AG08396 (cell line): ENCODE data around the gene TMEM9B.

ENCODE experiments used
- DNase-seq: peaks from one replicate; pipeline ENCODE4 v3.0.0; 2012; ENCODE audit warnings: low spot score, mixed read lengths

Gene TMEM9B

DNA sequence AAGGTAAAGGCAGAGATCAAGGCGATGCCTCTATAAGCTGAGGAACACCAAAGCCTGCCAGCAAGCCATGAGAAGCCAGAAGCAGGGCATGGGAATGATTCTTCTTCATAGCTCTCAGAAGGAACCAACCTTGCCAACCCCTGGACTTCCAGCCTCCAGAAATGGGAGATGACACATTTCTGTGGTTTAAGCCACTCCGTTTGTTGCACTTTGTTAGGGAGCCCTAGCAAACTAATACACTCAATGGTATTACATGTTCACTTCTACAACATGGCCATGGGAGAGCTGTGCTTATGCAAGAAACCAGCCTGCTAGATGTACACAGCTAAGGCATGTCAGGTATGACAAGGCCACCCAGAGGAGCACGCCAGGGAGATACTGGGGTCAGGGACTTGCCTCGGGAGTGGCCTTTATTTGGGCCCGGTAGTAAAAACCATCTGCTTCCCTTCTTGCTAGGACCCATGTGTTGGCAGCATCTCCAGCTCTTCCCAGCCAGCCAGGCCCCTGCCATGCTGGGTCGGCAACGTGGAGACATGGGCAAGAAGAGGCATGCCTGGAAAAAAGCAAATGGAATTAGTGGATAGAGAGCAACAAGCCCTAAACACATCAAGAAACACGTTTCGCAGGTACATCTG is 35.1 kb downstream of the TMEM9B start:
- DNase-seq: no peak

DNA sequence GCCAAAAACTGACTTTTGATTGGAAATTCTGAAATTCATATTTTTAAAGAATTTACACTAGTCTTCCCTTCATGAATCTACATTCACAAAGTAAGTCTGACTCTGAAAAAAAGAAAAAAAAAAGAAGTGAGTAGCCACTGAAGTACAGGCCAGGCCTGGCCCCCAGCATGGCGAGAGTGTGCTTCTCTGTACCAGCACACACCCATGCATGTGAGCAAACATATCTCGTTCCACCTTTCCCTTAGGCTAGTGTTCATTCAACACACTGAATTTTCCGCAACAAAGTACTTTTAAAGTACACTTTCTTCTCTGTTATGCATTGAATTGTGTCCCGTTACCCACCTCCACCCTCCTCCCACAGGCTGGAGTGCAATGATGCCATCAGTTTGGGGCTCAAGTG is 36.0 kb downstream of the TMEM9B start:
- DNase-seq: no peak

DNA sequence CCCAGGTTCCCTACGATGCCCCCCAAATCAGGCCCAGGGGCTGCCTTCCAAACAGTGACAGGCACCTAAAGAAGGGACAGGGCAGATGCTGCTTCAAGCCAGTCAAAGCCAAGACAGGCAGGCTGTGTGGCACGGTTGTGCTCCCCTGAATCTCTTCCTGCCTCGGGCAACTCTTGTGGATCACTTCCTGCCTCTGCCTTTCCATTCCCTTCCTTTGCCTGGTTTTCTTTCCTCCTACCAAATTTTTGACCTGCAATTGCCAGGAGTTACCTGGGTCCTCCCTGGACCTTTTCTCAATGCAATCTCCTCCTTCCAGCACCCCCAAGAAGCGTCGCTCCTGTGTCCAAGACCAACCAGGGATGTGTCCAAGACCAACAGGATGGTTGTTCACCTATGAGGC is 37.0 kb downstream of the TMEM9B start:
- DNase-seq: no peak

DNA sequence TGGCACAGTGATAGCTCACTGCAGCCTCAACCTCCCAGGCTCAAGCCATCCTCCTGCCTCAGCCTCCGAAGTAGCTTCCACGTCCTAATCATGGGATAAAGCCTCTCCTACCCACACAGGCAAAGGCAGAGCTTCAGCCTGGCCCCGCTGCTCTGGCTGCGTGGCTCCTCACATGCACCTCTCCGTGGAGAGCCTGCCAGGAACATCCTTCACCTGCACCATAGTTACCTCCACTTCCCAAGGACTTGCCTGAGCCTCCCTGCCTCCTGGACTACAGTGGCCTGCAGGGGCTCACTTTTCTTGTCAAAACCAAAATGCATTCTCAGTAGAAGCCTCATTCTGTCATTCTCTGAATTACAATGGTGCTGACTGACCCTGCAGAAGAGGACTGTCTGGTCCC is 38.0 kb downstream of the TMEM9B start:
- DNase-seq: no peak

DNA sequence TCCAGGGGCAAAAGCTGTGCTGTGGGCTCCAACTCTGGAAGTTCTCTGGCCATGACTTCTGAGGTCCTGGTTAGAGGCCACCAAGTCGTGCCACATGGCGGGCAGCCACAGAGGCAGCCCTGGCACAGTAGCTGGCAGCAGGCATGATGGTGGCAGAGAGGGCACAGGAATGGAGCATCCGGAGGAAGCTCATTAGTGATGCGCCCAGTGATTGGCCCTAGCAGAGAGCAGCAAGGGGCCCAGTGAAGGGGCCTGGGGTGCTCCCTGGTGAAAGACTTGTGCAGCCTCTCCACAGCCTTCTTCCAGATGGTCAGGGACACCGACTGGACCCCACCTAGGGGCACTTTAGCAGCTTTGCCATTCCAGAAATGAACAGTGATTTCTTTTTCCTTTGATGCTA is 38.5 kb downstream of the TMEM9B start:
- no peak for DNase-seq

DNA sequence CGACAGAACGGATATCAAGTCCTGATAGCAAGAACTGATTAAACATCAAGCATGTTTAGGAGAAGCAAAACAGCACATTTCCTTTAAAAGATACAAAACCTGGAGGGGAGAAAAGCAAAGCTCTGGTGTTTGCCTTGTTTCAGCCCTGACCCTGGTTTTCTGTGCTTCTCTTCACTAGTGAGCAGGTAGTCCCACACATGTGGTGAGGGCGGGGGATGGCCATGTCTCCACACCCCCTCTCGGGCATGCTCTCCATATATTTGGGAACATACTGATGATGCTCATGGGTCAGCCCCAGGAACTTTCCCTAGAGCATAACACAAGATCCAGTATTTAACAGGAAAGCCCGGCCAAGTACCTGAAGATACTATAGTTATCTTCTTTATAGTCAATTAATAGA is 41.6 kb downstream of the TMEM9B start:
- no peak for DNase-seq

DNA sequence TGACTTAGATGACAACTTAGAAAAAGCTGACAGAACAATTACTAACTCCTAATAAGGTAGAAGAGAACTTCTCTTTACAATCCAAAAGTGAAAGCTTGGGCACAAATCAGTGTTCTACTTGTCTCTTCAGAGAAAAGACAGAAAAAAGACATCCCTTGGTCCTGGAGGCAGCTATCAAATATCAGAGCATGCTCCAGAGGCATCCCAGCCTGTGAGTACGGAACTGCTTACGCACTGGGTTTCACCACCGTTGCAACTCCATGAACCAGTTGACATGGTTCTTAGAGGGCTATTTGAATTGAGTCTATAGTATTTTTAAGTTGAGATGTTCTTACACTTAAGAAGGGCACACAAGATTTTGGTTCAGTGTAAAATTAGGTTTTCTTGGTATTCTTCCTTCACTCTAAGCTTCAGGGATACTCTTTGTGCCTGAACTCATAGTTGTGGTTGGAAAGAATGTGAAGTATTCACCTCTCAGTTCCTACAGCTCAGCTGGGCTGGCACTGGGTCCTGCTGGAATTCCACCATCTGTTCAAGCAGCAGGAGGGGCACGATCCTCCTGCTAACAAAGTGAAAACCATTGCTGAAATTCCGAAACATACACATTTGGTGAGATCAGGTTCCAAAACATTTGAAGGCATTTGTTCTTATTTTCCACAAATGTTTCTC is 47.0 kb downstream of the TMEM9B start:
- peak; percentile 87 for DNase-seq

DNA sequence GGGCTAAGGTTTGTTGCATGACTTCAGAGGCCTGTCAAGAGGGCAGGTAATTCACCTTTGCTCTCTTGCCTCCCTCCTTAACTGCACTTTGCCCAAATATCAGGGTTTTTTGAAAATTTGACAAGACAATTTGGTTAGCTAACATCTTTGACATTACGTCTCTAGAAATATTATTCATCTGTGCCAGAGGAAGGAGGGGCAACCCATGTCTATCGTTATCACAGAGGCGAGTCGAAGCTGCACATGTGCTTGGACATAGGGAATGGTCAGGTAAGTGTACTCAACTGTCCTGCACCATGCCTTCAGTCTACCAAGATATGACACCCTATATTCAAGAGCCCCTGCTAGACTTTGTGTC is 49.6 kb downstream of the TMEM9B start:
- no peak for DNase-seq

DNA sequence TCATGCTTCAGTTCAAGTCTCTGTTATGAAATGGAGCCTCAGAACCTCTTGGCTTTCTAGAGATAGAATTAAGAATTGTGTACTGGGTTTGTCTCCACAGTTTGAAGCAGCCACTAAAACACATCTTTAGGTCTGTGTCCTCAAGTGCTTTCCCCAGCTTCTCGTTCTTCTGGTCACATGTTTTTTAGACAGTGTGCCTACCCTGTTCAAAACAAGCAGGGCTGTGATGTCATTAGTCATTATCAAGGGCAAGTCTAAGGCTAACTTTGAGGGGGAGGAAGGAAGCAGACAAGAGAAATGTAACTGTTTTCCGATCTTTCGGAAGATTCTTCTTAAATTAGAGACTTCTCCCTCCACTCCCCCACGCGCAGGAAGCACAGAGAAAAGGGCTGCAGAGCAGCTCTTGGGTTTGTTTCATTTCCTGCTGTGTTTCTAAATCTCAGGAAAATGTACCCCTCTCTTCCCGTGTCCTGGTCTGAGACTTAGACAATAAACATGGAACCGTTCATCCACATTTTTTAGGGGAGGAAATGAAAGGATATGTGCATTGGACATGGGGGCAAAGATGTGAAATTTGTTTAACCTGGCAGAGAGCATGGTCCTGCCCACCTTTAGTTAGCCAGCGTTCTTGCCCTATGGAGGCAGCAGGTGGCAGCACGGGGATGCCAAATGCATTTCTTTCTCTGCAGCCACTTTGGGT is 50.1 kb downstream of the TMEM9B start:
- peak; percentile 30 for DNase-seq

DNA sequence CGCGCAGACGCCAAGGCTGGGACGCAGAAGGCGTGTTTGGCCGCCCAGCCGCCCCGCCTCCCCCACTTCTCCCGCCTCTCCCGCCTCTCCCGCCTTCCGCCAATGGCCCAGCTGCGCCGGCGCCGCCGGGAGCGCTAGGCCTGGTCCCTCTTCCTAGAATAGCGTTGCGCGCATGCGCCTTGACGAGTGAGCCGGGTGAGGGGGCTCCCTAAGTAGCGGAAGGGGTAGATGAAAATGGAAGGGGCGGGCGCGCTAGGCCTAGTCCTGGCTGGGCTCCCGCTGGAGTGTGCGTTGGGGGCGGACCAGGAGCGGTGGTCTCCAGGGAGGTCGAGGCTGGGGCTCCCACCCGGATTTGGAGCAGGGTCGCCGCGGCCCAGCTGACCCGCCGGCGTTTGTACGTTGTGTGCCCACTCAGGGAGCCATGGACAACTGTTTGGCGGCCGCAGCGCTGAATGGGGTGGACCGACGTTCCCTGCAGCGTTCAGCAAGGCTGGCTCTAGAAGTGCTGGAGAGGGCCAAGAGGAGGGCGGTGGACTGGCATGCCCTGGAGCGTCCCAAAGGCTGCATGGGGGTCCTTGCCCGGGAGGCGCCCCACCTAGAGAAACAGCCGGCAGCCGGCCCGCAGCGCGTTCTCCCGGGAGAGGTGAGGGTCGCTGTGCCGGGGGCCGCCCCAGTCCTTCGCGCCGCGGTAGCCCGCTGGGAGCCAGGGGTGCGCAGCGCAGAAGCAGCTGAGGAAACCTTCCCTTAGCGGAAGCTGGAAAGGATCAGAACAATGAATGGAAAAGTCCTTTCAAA is 53.0 kb downstream of the TMEM9B start, which contains the start of gene AKIP1:
Gene AKIP1, plus strand, starts transcription at position 161 of the 795 bp plus-strand sequence. Its CDS starts 261 bp downstream, at position 422.
- DNase-seq: peak; percentile 96

DNA sequence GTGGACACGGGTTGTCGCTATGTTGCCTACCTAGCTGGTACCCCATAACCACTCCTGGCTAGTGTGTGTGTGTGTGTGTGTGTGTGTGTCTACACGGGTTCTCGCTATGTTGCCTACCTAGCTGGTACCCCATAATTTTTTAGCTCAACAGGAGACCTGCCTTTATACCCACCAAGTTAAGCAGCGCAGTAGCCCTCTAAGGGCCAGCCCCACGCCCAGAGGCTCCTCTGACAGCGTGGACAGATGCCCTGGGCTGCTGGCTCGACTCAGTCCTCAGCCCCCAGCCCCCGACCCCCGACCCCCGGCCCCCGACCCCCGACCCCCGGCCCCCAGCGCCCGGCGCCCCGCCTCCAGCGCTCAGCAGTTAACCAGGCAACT is 53.6 kb downstream of the TMEM9B start:
- no peak for DNase-seq

DNA sequence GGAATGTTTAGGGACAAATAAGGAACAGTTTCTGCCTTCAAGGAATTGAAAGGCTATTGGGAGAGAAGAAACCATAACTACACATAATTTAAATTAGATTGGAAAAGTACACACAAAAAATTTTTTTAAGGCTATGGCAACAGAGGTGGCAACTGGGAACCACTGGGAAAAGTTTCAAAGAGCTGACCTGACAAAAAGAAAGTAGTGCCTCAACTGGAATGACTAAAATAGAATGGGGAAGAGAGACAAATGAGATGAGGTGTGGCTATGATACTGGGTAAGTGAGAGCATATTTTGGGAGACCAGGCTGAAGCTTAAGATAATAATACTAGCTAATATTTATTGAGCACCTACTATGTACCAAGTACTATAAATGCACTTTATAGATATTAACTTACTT is 56.1 kb downstream of the TMEM9B start:
- DNase-seq: no peak

DNA sequence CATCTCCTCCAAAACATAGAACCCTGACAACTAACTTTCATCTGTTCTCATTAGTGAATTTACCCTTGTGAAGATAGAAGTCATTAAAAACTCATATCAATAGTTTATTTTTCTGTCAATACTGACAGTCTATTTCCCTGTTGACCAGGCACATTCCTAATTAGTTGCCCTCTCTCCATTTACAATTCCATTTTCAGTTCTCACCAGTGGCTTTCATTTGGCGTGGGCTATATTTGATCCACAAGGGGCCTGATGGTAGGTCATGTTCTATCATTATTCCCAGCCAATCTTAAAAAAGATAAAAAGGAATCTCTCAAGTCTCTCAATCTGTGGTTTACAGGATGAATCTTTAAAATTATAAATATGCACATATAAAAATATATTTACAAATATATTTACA is 57.1 kb downstream of the TMEM9B start:
- DNase-seq: no peak

DNA sequence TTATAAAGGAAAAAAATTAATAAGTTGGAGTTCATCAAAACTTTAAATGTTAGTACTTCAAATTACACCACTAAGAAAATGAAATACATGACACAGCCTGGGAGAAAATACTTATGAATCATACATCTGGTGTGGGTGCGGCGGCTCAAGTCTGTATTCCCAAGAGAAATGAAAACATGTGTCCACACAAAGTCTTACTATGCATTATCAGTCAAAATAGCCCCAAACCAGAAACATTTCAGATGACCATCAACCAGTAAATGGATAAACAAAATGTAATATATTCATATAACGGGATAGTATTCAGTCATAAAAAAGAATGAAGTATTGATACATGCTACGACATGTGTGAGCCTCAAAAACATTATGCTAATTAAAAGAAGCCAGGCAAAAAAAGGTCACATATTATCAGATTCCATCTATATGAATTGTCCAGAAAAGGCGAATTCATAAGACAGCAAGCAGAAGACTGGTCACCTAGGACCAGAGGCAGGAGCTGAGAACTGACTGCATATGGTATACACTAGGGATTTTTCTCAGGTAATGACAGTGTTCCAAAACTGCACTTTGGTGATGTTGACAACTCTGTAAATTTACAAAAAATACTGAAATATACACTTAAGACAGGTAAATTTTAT is 58.6 kb downstream of the TMEM9B start:
- DNase-seq: no peak

DNA sequence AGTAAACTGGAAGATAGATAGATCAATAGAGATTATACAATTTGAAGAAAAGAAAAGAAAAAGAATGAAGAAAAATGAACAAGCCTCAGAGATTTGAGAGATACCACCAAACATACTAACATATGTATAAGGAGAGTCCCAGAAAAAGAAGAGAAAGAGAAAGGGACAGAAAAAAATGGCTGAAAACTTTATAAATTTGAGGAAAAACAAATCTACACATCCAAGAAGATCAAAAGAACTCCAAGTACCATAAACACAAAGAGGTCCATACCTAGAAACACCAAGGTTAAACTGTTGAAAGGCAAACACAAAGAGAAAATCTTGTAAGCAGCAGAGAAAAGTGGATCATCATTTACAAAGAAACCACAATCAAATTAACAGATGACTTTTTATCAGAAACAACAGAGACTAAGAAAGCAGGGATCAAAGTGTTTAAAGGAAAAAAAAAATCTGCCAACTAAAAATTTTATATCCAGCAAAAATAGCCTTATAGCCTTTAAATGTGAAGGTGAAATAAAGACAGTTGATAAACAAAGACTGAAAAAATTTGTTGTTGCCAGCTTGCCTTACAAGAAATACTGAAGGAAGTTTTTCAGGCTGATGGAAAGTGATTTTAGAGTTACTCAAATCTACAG is 65.0 kb downstream of the TMEM9B start:
- DNase-seq: no peak
